NCI-H2081 treated with DMSO at 0.1 percent for 48 hours (cell line): Measurements from ENCODE around the gene FAM83C.

Source experiments
- DNase-seq: peaks from one replicate; lab custom pipeline; 2025; lab: John Stamatoyannopoulos, UW

FAM83C gene

DNA sequence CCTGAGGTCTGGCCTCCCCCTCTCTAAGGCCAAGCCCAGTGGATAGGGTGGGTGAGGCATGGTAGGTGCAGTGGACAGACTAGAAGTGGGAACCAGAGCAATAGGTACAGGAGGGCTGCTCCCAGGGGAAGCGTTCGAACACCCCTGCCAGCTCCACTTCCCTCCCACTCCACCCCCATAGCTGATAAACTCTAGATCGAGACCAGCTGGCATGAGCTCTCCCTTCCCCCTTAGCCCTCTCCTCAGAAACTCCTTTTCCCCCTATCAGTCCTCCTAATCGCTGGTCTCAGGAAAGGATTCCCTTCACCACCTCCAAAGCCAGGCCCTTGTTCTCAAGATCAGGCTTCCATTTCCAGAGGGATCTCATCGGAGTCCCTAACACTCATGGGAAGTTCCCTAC is 6.0 kb upstream of the FAM83C start:
- no peak for DNase-seq

DNA sequence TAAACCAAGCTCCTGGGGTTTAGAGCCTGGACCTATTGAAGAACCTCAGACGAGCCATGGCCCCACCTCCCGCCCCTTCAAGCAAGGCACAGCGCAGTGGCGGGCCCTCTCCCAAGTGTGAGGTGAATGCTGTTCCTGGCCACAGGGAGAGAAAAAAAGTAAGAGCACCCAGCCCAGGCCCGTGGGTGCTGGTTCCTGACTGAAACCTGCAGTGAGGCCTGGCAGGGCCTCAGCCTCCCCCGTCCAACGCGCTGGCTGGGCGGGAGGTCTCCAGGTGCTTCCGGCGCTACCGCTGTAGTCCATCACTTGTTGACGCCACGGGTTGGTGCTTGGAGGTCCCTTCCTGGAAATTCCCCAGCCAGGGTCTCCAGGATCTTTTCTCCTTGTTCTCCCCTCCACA is 5.5 kb upstream of the FAM83C start:
- no peak for DNase-seq

DNA sequence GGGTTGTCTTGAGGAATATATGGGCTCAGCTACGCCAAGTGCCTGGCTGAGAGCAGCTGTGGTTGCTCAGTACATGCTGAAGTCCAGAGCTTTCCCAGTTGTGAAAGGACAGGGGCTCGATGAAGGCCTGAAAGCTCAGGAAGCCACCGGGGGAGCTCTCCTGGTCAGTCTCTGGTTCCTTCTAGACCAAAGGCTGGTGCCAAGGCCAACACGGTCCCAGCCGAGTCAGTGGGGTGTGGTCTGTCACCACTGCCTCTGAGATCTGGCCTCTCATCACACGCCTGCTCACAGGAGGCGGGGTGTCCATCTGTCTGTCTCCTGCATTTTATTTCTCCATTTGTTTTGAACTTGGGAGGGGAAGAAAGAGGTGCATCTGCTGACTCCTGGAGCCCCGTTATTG is 4.9 kb upstream of the FAM83C start:
- no peak for DNase-seq

DNA sequence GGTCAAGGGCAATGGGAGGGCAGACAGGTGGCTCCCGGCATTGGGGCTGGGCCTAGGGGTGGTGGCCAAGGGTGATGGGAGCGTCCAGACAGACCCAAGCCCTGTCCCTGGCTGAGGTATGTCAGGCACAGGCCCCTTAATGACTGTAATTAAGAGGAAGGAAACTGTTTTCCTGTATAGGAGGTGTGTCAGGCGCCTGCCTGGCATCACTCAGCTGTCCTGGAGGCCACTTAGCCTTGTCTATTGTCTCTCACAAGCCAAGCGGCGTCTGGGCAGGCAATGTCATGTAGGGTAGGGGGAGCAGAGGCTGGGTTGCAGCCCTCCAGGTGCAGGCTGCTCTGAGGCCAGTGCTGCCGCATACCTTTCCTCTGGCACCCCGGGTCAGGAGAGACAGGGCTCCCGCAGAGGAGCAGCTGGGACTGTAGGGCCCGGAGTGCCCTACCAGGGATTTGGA is 3.9 kb upstream of the FAM83C start:
- DNase-seq = no peak

DNA sequence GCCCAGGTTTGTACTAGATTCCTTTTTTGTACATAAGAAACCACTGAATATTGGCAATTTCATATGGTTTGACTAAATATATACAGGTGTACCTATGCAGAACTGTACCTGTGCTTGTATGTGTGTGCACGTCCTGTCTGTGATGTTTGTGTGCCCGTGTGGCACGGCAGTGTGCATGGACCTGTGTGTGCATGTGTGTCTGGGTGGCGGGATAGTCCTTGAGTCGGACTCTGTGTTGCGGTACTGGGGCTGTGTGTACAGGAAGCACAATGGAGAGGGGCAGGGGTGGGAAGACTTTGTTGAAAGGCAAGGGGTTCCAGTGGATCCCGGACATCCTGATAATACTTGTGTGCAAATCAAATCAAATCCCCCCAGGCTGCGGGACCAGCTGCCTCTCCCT is 3.4 kb upstream of the FAM83C start:
- no peak for DNase-seq

DNA sequence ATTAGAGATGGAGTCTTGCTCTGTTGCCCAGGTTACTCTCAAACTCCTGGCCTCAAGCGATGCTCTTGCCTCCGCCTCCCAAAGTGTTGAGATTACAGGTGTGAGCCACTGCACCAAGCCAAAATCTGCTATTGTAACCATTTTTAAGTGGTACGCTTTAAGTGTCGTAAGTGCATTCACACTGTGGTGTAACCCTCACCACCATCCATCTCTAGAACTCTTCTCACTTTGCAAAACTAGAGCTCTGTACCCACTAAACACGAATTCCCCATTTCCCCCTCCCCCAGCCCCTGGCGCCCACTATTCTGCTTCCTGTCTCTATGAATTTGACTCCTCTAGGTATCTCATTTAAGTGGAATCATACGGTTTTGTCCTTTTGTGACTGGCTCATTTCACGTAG is 2.8 kb upstream of the FAM83C start:
- DNase-seq = no peak

DNA sequence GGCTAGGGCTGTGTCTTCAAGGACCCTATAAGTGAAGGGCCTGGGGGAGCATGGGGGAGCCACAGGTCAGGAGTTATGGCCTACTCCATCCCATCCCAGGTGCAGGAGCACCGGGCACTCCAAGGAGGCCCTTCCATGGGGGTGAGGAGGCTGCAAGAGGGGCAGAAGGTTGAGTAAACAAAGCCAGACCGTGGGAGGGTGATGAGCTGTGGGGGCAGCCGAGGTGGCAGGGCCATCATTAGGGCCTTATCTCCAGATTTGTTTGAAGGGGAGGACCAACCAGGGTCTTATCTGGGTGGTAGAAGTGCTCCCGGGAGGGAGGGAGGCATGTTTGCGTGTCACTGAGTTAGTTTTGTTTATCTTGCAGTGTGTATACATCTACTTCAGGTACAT is 2.1 kb upstream of the FAM83C start:
- no peak for DNase-seq

DNA sequence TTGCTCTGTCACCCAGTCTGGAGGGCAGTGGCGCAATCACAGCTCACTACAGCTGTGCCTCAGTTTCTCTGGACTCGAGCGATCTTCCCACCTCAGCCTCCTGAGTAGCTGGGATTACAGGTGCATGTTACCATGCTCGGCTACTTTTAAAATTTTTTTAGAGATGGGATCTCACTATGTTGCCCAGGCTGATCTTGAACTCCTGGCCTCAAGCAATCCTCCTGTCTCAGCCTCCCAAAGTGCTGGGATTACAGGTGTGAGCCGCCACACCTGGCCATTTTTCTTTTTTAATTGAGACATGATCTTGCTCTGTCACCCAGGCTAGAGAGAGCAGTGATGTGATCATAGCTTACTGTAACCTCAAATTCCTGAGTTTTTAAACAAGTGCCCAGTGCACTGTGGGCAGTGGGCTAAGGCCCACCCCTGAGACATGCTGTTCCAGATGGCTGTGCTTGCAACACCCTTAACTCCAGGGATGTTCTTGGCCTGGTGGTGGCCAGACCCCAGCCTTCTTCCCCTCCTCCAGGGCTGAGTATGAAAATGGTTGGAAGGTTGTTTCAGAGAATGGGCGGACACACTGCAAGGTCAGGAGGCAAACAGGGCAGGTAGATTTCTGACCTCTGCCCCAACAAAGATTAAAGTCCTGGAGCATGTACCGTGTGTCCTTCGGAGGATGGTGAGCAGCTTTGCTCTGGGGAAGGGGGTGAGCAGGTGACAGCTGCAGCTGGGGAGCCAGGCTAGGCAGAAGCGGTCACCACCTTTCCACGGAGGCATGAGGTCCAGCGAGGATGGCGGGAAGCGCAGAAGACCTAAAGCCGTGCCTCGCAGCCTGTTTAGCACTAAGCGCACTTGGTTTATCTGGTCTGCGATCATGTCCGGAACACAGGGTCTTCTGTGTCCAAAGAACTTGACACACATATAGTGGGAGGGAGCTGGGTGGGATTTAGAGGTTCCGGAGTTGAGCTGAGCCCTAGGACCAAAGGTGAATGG is 1.4 kb upstream of the FAM83C start:
- DNase-seq = no peak

DNA sequence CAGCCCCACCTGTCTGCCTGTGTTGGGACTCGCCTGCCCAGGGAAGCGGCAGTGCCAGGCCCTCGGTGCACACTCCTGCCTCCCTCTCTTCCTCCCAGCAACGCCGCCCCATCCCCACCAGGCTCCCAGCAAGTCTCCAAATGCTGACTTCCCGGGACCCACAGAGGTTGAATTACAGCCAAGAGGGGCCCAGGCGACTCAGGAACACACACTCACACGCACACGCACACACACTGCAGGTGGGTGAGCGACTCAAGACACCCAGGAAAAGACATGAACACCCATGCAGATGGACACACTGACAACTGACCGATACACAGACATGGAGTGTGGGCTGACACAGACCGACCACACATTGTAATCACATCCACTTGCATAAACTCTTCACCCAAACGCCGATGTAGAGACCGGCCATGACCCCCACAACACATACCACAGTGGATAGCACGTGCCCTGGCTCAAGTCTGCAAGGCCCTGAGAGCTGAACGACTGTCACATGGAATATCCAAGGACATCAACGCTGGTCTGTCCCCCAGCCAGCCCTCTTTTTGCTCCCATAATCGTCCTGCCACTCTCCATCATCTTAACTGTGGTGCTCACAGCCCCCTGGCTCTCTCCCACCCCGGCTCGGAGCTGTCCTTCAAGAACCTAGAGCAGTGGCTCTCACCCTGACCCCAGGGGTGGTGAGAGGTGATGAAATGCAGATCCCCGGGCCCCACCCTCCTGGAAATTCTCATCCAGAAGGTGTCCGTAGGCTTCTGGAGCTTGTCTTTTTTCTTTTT is 470 bp upstream of the FAM83C start:
- no peak for DNase-seq

DNA sequence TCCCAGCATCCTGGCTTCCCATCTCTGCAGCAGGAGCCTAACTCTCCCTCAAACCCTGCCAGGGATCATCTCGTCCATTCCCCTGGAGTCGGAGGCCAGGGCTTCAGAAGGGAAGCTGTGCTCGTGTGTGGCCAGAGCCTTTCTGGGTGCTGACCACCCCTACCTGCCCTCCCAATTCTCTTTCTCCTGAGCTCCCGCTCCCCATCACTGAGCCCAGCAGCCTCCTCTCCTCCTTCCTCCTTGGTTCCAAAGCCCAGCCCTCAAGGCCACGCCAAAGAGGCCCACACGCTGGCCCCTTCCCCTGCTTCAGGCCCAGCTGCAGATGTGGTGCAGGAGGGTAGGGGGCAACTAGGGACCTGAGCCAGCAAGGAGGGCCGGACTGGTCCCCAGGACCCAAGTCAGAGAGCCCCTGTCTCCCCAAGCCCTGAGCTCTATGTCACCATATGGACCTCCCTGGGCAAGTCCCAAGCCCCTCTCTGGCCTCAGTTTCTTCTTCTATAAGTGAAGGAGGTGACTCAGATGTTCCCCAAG is 1.3 kb downstream of the FAM83C start:
- no peak for DNase-seq

DNA sequence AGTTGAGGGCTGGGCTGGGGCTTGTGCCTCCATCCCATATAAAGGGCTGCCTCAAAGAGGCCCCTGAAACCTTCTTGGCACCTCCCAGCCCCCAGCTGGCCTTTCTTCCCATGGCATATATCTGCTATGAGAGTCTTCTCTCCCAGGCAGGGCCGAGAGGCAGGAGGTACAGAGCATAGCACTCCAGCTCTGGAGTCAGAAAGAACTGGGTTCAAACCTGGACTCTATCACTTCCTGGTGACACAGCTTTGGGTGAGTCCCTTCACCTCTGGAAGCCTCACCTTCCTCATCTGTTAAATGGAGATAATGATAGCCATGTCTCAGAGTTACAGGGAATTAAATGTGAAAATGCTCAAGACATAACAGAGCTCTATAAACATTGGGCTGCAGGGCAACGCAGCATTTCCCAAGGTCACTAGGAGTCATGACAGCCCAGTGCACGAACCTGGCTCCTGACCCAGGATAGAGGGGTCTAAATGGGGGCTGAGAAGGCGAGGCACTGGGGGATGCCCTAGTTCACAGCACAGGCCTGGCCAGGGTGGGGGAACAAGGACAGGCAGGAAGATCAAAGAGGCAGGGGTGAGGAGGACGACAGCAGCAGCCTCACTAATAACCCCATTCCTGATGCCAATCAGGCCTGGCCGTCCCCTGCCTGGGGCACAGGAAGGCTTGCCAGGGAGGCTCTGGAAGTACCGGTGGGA is 1.9 kb downstream of the FAM83C start:
- no peak for DNase-seq

DNA sequence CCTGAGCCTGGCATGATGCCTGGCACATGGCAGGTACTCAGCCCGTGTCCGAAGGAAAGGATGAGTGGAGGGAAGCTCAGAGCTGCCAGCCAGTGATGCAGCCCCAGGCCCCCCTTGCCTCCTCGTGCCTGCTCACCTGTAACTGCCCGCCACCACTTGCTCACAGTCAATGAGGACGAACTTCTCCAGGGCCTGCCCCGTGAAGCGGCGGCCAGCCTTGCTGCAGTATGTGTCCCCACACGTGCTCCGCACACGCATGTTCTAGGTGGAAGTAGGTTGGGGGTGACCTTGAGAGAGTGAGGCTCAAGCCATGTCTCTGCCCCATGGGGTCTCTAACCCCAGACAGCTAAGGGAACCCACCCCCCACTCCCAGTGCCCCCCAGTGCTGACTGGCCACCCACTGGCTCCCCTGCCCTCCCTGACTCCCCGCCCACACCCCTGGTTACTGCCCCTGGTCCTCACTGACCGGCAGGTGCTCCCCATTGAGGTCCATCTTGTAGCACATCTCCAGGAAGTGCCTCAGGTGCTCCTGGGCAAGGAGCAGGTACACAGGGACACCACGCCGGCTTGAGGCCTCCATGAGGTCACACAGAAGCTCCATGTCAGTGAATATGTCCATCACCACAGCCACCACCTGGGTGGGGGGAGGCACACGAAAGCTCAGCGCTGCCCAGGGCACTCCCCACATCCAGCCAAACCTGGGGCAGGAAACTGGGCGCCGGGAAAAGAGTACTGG is 3.7 kb downstream of the FAM83C start:
- DNase-seq = no peak

DNA sequence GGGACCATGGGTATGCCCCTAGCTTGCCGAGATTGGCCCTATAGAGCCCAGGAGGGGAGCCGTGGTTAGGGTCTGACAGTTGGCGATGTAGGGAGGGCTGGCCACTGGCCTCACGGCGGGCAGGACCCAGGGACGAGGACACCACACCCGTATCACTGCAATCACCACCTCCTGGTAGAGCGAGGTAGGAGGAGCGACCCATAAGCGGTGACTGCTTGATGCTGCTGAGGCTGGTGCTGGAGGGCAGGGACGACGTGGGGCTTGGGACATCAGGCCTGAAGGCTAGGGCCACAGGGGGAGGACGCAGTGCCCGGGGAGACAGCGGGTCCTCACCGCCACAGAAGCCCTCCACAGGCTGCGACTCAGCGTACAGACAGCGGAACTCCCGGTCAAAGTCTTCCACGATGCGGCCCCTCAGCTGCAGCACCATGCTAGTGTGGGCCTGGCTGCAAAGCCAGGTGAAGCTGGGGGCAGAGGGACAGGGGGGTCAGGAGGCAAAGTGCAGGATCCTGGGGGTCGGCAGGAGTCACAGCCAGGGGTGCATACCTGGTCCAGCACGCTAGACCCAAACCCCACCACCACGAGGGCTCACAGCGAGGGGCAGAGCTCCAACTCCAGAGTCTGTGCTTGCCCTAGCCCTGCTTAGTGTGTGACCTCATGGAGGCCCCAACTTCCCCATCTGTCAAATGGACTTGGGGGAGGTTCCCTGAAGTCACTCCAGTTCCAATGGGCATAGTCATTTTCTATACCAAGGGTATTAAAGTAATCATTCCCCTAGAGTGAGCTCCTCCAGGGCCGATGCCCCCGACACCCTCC is 4.5 kb downstream of the FAM83C start:
- DNase-seq = no peak

DNA sequence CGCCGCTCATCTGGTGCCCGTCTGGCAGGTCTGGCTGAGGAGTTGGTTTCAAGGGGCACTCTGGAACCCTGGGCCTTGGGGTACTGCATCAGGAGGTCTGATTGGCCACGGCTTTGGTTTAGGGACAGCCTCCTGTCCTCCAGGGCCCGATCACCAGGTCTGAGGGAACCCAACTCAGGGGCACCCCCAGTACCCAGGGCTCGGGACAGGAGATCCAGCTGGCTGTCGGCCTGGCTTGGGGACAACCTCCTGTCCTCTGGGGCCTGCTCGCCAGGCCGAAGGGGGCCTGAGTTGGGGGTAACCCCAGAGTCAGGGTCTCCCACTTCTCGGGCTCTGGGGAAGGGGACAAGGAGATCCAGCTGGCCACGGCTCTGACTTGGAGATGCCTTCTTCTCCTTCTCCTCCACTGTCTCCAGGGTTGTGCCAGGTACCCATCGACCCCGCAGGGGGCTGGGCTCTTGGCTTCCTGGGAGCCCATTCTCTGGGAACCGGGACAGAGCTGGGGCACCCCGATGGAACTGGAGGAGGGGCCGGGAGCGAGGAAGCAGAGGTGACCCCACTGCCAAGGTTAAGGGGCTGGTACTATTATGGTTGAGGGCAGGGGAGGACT is 5.2 kb downstream of the FAM83C start:
- DNase-seq = no peak

DNA sequence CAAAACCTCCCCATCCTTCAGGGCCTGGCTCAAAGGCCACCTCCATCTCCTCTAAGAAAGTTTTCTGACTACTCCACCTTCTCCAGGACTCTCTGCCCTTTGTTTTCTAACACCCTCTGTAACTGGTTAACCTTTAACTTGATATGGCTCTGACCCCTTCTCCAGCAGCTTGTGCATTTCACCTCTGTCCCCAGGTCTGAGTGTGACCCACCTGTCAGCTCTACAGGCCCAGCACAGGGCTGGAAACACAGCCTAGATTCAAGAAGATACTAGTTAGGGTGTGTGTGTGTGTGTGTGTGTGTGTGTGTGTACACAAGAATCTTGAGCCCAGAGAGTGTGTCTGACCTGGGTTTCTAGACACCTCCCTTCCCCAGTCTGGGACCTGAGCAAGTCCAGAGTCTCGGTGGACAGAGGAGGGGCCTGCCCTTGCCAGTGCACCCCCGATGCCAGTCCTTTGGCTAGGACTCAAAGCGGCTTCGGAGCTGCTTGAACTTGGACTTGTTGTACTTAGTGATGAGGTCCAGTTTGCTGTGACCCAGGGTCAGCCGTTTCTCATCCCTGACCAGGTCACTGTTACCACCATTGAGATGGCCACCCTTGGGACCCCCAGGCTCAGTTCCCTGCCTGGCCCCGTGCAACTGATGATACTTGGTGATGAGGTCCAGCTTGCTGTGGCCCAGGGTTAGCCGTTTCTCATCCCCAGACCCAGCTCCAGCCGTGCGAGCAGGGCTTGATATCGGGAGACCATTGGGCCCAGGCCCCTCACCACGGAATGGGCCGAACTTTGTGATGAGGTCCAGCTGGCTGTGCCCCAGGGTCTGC is 5.9 kb downstream of the FAM83C start:
- DNase-seq = no peak

DNA sequence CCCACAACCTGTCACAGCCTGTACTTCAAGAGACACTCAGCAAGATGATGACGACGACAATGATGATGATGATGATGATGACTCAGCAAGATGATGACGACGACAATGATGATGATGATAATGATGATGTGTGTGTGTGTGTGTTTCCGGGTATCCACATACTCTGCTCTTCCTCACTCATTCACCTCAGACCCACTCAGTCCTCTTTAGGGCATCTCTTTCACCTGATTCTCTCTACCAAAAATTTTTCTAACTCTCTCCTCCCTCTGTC is 6.5 kb downstream of the FAM83C start:
- DNase-seq = no peak

DNA sequence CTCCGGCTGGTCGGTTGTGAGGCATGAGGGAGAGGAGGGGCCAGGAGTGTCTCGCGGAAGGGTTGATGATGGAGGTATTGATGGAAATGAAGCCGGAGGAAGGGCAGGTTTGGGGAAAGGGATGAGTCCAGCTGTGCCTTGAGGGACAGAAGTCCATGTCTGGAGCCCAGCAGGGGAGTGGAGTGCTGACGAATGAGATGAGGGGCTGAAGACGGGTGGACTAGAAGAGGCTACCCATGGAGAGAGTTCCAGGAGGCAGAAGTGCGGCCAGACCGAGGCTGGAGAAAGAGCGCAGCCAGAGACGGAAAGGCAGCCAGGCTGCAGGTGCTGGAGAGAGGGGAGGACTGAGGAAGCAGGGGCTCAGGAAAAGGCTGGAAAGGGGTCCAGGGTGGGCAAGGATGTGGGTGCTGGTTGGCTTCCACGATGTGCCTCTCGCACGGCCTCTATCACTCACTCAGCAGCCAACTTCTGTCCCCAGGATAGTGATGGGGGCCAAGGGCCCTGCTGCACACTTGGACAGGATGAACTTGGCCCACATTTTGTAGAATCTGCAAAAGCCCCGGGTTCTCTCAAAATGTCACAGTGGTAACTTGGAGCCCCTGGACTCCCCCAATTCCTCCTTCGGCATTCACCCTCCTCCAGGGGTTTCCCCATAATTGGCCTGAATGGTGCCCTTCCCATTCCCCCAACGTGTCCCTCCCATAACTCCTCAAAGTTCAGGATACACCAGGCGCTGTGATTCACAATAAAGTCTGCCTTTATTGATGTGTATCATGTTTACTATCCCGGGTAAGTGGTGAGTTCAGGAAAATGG is 7.0 kb downstream of the FAM83C start:
- DNase-seq = no peak

DNA sequence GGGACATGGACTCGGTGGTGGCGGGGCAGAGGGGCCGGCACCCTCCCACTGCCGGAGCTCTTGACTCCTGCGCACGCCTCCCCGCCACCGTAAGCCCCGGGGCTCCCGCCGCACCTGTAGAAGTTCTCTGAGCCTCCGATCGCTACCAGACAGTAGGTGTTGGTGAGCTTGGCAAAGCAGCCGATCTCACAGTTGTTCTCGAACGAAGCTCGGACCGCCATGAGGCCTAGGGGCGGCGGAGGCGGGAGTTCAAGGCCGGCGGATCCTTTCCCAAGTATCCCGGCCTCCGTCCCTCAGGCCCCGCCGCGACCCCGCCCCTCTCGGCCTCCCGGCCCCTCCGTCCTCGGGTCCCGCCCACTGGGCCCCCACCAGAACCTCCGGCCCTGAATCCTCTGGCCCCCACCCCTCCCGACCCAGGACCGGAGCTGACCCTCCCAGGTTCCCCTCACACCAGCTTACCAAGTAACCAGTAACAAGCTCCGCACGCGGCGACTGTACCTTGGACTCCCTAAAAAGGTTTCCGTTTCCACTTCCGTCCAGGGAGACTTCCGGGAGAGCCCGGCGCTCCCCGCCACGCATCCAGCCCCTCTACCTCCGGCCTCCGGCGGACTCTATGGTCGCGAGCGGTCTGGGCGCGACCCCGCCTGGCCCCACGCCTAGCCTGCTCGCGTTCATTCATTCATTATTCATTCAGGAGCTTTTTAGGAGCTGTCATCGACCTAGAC is 7.8 kb downstream of the FAM83C start, which contains the start of gene EIF6:
EIF6 (minus strand) TSS at position 506 of the 725 bp plus-strand sequence; CDS start at position 221, 285 bp downstream.
- DNase-seq = peak; percentile 47
